Erythroblast (primary cell): Measurements from ENCODE around the gene SETD7.

Source experiments
- GATA1 ChIP-seq: IDR thresholded peaks from 2 replicates; pipeline ENCODE4 v1.6.1; 2011; ENCODE audit warnings: low read depth, mild to moderate bottlenecking, control low read depth, low read length, moderate library complexity
- POLR2A ChIP-seq: IDR thresholded peaks from 2 replicates; pipeline ENCODE4 v1.6.1; 2011; ENCODE audit warnings: mild to moderate bottlenecking, low read length

DNA sequence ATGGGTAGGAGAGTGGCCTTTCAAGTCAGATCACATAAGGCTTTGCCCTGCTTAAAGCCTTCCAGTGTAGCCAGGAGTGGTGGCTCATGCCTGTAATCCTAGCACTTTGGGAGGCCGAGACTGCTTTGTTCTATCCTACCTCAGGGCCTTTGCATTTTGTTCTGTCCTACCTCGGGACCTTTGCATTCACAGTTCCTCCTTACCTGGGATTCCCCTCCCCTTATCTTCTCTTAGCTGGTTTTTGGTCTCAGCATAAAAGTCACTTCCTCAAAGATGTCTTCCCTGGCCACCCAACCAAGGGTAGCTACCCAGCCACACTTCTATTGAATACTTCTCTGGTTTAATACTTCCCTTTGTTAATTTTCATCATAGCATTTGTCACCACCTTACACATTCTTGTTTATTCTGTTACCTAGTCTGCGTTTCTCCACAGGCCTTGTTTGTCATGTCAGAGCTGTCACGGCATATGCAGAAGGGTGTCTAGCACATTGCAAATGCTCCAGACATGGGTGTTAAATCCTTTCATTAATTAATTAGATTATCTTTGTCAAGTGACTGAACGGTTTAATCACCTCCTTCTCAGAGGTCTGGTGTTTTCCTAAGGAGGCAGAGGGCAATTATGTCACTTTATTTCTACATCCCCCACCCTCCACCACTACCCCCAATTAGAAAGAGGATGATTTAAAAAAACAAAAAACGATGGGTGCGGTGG lies 11.3 kb upstream of the SETD7 start:
- TF ChIP-seq POLR2A: no peak
- TF ChIP-seq GATA1: no peak
